ENCODE results near the gene C10orf71.

C10orf71 gene

GRCh38 chr10:49357910-49358309 is 58.9 kb downstream of the C10orf71 start:
- no peak for DNase-seq (ENCODE audit: low read depth)
- no peak overlapping the region for H3K4me3 ChIP-seq (ENCODE audit: low read length)
- TF ChIP-seq CTCF (conservative IDR thresholded peaks at IDR 0.05; ENCODE audit: low read length) = no peak

DNA sequence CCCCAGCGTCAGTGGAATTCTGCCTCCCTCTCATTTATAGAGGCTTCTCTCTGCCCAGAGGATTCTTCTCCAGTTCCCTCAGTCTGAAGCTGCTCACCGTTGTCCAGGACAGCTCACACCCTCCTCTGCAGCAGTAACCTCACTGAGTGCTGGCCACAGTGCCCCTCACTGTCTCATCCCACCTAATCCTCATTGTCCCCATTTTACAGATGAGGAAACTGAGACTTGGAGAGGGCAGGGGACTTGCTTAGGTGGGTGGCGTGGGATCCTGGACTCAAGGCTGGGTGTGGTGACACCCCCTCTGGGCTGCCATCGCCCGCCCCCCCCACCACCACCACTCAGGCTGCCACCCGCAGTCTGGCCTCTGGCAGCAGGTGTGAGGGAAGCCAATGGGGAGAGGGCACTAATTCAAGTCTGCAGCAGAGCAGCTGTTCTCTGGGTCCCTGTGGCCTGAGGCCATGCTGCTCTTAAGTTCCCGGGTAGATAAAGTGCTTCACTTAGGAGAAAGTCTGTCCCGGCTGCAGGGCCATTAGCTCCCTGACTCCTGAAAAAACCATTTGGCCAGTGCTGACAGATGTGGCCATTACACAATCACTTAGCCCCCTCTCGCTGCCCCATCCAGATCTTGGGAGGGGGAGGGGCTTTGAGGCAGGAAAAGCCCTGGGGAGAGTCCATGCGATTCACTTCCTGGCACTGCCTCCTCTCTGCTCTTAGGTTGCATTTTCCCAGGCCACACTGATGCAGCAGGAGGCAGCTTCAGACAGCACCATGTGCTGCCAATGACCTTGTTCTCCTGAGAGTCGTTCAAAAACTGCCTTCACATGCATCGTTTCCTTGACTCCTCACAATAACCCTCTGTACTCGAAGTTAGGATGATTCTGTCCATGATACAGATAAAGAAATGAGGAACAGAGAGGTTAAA is 60.6 kb downstream of the C10orf71 start:
- TF ChIP-seq CTCF (conservative IDR thresholded peaks at IDR 0.05; ENCODE audit: low read length) = no peak
- no peak for DNase-seq (ENCODE audit: low read depth)
- H3K4me3 ChIP-seq (ENCODE audit: low read length) = no peak overlapping the region

DNA sequence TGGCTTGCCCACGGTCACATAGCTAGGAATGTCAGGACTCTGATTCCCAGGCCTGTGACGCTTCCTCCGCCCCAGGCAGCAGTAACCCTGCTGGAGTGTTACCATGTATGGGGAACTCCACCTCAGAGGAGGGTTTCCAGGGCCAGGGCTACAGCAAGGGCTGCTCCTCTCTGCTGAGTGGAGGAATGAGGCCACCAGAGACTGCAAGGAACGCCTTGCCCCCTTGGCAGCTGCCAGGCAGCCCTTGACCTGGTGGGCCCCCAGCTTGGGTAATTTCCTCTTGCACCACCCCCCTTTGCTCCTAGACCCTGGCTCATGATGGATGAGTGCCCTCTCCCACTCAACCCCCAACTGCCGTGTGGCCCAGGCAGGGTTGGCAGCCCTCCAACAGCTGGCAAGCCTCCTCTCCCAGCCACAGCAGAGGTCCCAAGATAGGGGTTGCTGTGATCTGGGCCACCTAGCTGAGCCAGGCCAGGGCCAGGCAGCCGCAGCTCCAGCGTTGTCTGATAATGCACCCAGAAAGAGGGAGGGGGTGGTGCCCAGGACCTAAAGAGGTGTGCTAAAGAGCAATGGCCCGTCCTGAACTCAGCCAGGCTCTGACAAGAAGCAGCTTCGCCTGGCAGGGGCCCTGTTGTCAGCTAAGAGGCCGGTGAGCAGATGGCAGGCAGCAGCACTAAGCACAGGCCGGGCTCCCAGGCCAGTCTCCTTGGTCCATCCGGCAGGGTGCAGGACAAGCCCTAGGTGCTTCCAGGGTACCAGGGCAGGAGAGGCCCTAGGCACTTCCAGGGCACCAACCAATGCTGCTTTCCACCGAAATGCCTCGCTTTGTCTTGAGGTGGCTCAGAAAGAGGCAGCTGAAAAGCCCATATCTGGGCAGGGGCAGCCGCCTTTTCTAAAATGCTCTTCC is 61.6 kb downstream of the C10orf71 start:
- no peak for DNase-seq (ENCODE audit: low read depth)
- TF ChIP-seq CTCF (conservative IDR thresholded peaks at IDR 0.05; ENCODE audit: low read length) = no peak
- H3K4me3 ChIP-seq (ENCODE audit: low read length) = no peak overlapping the region

GRCh38 chr10:49361178-49361554 is 62.2 kb downstream of the C10orf71 start:
- H3K4me3 ChIP-seq (ENCODE audit: low read length) = no peak overlapping the region
- no peak for TF ChIP-seq CTCF (conservative IDR thresholded peaks at IDR 0.05; ENCODE audit: low read length)
- DNase-seq (ENCODE audit: low read depth) = no peak

GRCh38 chr10:49361735-49362568 is 63.0 kb downstream of the C10orf71 start:
- DNase-seq (ENCODE audit: low read depth) = no peak
- TF ChIP-seq CTCF (conservative IDR thresholded peaks at IDR 0.05; ENCODE audit: low read length) = no peak
- no peak overlapping the region for H3K4me3 ChIP-seq (ENCODE audit: low read length)

- TF ChIP-seq CTCF (conservative IDR thresholded peaks at IDR 0.05; ENCODE audit: low read length) = no peak
- DNase-seq (ENCODE audit: low read depth) = no peak
- no peak overlapping the region for H3K4me3 ChIP-seq (ENCODE audit: low read length)
Observed at GRCh38 chr10:49362596-49363260, 63.8 kb downstream of the C10orf71 start.

Data from AG10803 (cell line).